Transverse colon (tissue), 4 donors: ENCODE data around the gene PML. TPM values are rescaled to one million over a fixed set of nuclear protein-coding genes. Genes with fewer than 3 reads are reported as not detected.

Source experiments
- DNase-seq: peaks from one replicate; pipeline ENCODE4 v3.0.0-alpha.2; 2019
- H3K27ac ChIP-seq, 4 donors: fragments of 200-600 bp; sonication (generic); 2 replicates each; pipeline ENCODE4 v1.5.1; 2016 to 2018; ENCODE audit warnings: inconsistent platforms in 4 of 4
- H3K27me3 ChIP-seq: fragments of 200-600 bp; sonication (generic); 2 replicates; pipeline ENCODE4 v1.5.1; 2017; ENCODE audit warnings: inconsistent platforms
- H3K36me3 ChIP-seq, 4 donors: fragments of 200-600 bp; sonication (generic); 2 replicates each; pipeline ENCODE4 v1.5.1; 2017 to 2019; ENCODE audit warnings: inconsistent platforms in 4 of 4
- H3K4me1 ChIP-seq, 4 donors: fragments of 200-600 bp; sonication (generic); 2 replicates each; pipeline ENCODE4 v1.5.1; 2017 to 2020; ENCODE audit warnings: inconsistent platforms in 4 of 4
- H3K4me3 ChIP-seq, 4 donors: fragments of 200-600 bp; sonication (generic); 1 replicate in 1 of 4; 2 replicates in 3 of 4; pipeline versions ENCODE4 v1.5.1 to v1.6.1; 2017 to 2019; ENCODE audit warnings: inconsistent platforms in 4 of 4
- H3K9me3 ChIP-seq, 2 donors: fragments of 200-600 bp; sonication (generic); 2 replicates each; pipeline ENCODE4 v1.5.1; 2017 to 2019; ENCODE audit warnings: inconsistent platforms in 2 of 2
- CTCF ChIP-seq, 5 experiments: fragments of 200-600 bp in 3 of 5; fragments of 450-650 bp in 2 of 5; sonication (generic) in 3 of 5; IDR thresholded peaks; 1 replicate in 2 of 5; 2 replicates in 3 of 5; pipeline ENCODE4 v1.5.1; 2016 to 2017; ENCODE audit warnings: antibody characterized with exemption in 5 of 5, inconsistent platforms in 3 of 5, mild to moderate bottlenecking in 2 of 5, moderate library complexity in 1 of 5
- EP300 ChIP-seq: sonication (generic); formaldehyde crosslinking; IDR thresholded peaks from one replicate; pipeline ENCODE4 v1.6.1; 2017; ENCODE audit warnings: antibody characterized with exemption, low read depth
- POLR2A ChIP-seq: fragments of 450-650 bp; IDR thresholded peaks from one replicate; pipeline ENCODE4 v1.6.1; 2016; ENCODE audit warnings: antibody characterized with exemption, mild to moderate bottlenecking, moderate library complexity
- POLR2AphosphoS5 ChIP-seq, 3 donors: sonication (generic); formaldehyde crosslinking; IDR thresholded peaks; one replicate each; pipeline ENCODE4 v1.6.1; 2016; ENCODE audit warnings: antibody characterized with exemption in 3 of 3
- WGBS, 2 donors: methylation state at CpG; one replicate each; pipeline ENCODE4 v1.1.5; 2018; ENCODE audit warnings: low coverage in 1 of 2; 5-methylcytosine and 5-hydroxymethylcytosine counted together
- in situ Hi-C, 4 donors: fragments of 200-750 bp; cut with MboI; loops; one replicate each; pipeline versions ENCODE4 v1.15.0 to v1.15.1; 2017; ENCODE audit warnings: low sequenced_read_pairs in 3 of 4, low pct_ligation_motif_present in 1 of 4, low pct_unique_long_range_greater_than_20kb in 1 of 4
- intact Hi-C: fragments of 100-400 bp; cut with DNase I; formaldehyde crosslinking; loops from one replicate; pipeline ENCODE4 v1.15.1; 2023; ENCODE audit warnings: low total_unique reads
- total RNA-seq, 4 donors: library from RNA; depleted of rRNA; stranded (reverse); fragments of >200 nt; gene quantifications; one replicate each; pipeline ENCODE4 v1.1.0, GENCODE V29; 2016

The PML gene
- total RNA-seq, 4 donors from 2014 or later = 35.1 to 128 (median 70.0) TPM

DNA sequence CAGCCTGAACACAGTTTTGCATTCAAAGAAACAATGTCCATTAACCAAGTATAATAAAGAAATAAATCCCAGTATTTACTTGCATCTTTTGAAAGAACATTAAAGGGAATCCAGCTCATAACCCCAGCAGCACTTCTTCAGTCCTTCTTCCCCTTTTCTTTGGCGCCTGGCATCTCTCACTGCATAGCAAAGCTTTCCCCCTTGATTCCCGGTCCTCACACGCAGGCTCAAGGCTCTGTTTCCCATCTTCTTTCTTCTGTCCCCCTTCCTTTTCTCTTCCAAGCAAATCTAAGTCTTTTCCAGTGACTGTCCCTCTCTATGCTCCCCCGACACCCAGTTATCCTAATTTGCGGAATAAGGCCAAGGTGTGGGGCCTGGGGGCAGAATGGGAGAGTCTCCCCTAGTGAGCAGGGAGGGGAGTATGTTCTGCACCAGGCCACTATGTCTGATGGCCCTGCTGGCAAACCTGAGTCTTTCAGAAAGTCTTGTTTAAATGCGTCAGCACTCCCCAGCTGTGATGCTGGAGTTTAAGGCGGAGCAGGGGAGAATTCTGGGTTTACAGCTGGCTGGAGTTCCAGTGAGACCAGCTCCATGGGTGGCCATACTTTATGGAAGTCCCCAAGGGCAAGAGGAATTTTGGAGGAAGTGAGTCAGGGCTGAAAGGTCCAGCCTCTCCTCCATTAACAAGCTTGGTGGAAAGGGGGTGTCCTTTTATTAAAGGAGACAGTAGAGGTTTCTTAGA is 45.8 kb downstream of the PML start:
- Histone ChIP-seq H3K36me3 (no peaks in the 10 kb centered on the region), H3K27me3 (no peaks in the 10 kb centered on the region), H3K4me1 (peaks cover 2 to 21% (median 11%) of the 10 kb centered on the region in 4 donors), H3K27ac (peak overlapping the region; percentile 58 to 76 (median 70)), H3K4me3 (no peak overlapping the region), H3K9me3 (no peaks in the 10 kb centered on the region)
- intact Hi-C loops (no loop called here), in situ Hi-C loops (no loop called here)
- TF ChIP-seq CTCF (IDR thresholded peaks at IDR 0.05) = no peak
- TF ChIP-seq EP300 = no peak
- TF ChIP-seq POLR2A = no peak
- peak in 1 of 3 donors; percentile 17 for TF ChIP-seq POLR2AphosphoS5 (IDR thresholded peaks at IDR 0.05)
- DNase-seq = peak; percentile 48
- WGBS, 2 donors = 81 to 86% methylated on average over 2 to 7 of the region's 7 CpGs

GRCh38 chr15:74041311-74041756 is 46.8 kb downstream of the PML start:
- H3K27ac ChIP-seq = peak overlapping the region; percentile 58 to 76 (median 68)
- in situ Hi-C loops (no loop called here), intact Hi-C loops (no loop called here)
- H3K9me3 ChIP-seq = no peaks in the 10 kb centered on the region
- no peaks in the 10 kb centered on the region for H3K36me3 ChIP-seq
- H3K27me3 ChIP-seq = no peaks in the 10 kb centered on the region
- 87% methylated on average over 10 of the region's 10 CpGs; no CpG with 5 or more reads in 1 of the 2 donors for WGBS, 2 donors
- TF ChIP-seq EP300 = no peak
- no peak for TF ChIP-seq POLR2A
- no peak for TF ChIP-seq CTCF (IDR thresholded peaks at IDR 0.05)
- TF ChIP-seq POLR2AphosphoS5 (IDR thresholded peaks at IDR 0.05) = no peak
- no peak for DNase-seq
- H3K4me1 ChIP-seq = peaks cover 2 to 21% (median 11%) of the 10 kb centered on the region in 4 donors
- H3K4me3 ChIP-seq = no peak overlapping the region

DNA sequence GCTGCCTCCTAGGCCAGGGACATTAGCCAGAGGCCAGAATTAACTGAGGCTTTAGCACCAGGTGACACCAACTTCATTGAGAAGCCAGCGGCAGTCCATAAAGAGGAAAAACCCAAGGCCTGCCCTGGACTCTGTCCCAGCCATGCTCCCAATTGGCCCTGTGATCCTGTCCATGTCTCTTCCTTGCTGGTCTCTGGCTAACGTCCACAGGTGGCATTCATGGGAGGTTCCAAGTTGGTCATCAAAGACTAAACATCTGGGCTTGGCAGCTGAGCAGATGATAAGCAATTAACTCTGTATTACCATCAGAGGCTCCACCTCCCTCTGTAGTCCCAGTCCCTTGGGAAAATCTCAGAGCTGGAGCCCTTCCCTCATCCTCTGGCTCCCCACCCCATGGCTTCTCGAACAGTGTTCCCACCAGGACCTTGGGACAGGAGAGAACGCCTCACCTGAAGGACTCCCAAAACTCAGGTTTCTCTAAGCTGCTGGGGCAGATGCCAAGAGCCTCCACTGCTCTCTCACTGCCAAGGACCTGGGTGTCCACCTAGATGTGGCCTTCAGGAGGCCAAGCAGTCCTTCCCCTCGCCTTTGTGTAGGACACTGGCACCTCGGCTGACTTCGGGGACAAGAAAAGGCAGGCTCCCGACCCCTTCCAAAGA is 47.4 kb downstream of the PML start:
- 83% methylated on average over 8 of the region's 8 CpGs; no CpG with 5 or more reads in 1 of the 2 donors for WGBS, 2 donors
- in situ Hi-C loops = no loop called here
- TF ChIP-seq POLR2A = no peak
- TF ChIP-seq POLR2AphosphoS5 (IDR thresholded peaks at IDR 0.05) = peak in 1 of 3 donors; percentile 60
- no peak for TF ChIP-seq CTCF (IDR thresholded peaks at IDR 0.05)
- TF ChIP-seq EP300 = no peak
- no peaks in the 10 kb centered on the region for H3K27me3 ChIP-seq
- H3K4me3 ChIP-seq = no peak overlapping the region
- no peak for DNase-seq
- no peaks in the 10 kb centered on the region for H3K9me3 ChIP-seq
- intact Hi-C loops = no loop called here
- peak overlapping the region in 3 of 4 donors; percentile 58 to 76 (median 70) for H3K27ac ChIP-seq
- no peaks in the 10 kb centered on the region for H3K36me3 ChIP-seq
- H3K4me1 ChIP-seq = peaks cover 2 to 21% (median 7%) of the 10 kb centered on the region in 4 donors

DNA sequence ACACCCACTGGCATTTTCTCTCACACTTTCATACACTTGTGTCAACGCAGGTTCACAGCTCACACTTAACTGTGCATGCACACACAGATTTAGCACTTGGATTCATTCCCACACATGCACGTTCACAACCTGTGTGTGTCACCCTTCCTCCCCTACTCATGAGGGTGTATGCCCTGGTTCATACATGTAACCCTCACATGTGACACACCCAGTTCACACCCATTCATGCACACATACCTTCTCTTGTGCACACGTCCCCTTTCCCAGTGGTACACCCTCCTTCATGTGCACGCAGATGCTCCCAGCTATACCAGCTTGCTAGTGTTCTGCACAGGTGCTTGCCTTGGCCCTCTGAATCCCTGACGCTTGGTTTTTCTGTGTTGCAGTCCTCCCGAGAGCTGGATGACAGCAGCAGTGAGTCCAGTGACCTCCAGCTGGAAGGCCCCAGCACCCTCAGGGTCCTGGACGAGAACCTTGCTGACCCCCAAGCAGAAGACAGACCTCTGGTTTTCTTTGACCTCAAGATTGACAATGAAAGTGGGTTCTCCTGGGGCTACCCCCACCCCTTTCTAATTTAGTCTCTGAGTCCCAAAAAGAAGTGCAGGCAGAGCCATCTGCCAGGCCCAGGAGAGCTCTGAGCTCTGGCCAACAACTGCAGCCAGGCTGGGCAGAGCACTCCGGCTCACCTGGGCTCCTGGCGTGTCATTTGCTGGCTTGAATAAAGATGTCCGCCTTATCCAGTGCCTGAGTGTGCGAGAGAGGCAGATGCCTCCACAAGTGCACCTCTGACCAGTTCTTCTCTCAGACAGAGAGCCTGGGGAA is 48.3 kb downstream of the PML start:
- H3K27ac ChIP-seq = peak overlapping the region in 3 of 4 donors; percentile 25 to 61 (median 56)
- no peak overlapping the region for H3K4me3 ChIP-seq
- no peaks in the 10 kb centered on the region for H3K36me3 ChIP-seq
- in situ Hi-C loops = no loop called here
- intact Hi-C loops = no loop called here
- DNase-seq = no peak
- no peaks in the 10 kb centered on the region for H3K9me3 ChIP-seq
- WGBS, 2 donors = 91 to 92% methylated on average over 3 to 11 of the region's 11 CpGs
- H3K27me3 ChIP-seq = no peaks in the 10 kb centered on the region
- H3K4me1 ChIP-seq = peaks cover 2 to 18% (median 6%) of the 10 kb centered on the region in 4 donors
- TF ChIP-seq POLR2A (no peak), EP300 (no peak), POLR2AphosphoS5 (IDR thresholded peaks at IDR 0.05) (no peak), CTCF (IDR thresholded peaks at IDR 0.05) (no peak)
